Femur (tissue), 1 donor: ENCODE data around the gene ARID5A.
A peak's percentile ranks its signal among the peaks of the same experiment; 100 is the strongest.

Experiments used
- DNase-seq: peaks from one replicate; pipeline ENCODE4 v3.0.0-alpha.2; 2017

The ARID5A gene

DNA sequence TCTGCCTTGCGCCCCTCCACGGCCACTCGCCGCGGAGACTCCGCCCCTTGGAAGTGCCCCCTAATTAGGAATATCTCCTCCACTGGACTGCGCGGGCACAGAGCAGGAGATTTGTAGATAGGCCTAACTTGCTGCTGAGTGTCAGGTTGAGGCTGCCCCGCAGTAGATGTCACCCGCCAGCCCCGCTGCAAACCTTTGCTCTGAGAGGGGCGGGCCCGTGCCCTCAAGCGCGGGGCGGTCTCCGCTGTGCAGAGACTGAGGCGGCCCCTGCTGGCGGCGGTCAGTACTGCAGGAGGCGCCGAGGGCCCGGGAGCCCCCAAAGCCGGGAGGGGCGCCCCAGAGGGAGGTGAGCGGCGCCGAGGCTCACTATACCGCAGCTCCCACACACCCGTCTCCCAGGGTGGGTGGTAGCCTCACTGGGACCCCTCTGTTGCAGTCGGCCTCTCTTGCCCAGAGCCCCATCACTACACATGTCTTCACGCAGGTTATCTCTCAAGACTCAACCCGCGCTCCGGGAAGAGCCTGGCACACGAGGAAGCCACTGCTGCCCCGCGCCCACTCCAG lies 28.5 kb upstream of the ARID5A start:
- DNase-seq, result peak; percentile 74

DNA sequence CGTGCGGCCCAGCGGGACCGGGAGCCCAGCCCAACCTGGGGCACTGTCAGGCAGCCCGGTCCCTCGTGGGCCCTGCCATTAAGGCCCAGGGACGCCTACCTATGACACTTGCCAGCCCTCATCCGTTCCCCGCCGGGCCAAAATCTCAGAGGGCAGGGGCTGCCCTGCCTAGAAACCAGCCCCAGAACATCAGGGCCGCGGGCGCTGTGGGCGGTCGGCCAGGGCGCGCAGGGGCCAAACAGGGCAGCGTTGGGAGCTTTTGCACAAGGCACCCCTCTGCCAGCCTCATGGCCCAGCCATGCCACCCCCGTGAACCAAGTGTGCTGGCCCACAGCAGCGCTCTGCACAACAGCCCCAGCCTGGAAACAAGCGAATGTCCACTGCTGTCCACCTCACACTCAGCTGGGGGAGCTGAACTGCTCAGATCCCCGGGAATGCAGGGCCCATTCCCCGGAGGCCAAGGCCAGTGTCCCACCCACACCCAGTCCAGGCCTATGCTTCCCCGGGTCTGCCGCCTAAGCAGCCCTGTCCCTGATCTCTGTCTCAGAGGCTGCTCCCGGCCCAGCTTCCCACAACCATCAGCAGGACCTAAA lies 27.9 kb upstream of the ARID5A start:
- no peak for DNase-seq

DNA sequence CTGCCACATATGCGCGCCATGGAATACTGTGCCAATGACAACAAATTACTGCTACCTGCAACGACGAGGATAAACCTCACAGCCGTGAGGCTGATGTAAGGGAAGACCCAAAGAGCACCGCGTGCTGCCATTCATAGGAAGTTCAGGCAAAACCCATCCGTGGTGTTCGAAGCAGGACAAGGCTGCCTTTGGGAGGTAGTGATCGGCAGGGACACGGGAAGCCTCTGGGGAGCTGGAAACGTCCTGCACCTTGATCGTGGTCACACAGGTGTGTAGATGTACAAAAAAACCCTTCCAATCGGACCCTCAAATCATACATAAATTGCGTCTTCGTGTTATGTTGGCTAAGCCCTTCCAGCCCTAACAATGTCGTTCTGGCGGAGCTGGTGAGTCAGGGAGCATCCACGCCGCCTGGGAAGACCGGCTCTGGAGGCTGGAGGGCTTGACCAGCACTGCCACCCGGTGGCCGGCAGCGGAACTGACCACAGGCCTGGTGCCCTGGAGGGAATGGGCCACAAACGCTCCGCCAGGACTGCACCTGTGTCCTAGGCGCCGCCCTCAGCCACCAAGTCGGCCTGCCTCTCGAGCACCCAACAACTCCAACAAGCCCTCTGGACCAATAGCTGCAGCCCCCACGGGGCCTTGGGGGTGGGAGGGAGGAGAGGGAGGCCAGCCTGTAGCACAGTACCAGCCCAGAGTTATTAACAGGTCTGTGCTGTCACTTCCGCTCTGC lies 27.3 kb upstream of the ARID5A start:
- peak; percentile 88 for DNase-seq

DNA sequence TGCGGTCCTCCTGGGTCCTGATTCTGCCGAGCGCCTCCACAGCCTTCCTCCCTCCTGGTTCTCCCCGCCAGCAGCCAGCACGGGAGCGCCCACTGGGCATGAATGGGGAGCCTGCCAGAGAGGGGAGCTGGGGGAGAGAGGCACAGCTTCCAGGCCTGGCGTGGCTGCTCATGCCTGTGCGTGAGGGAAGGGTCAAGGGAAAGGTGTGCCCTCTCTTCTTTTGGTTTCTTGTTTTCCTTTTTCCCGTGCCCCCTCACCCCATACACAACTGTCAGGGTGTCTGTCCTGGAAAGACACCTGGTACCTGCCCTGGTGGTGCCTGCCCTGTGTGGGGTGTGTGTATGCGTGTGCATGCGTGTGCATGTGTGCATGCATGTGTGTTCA lies 26.7 kb upstream of the ARID5A start:
- no peak for DNase-seq

GRCh38 chr2:96510931-96511595 lies 25.5 kb upstream of the ARID5A start:
- no peak for DNase-seq

- no peak for DNase-seq
Measured at GRCh38 chr2:96511851-96512250, 24.7 kb upstream of the ARID5A start.

DNA sequence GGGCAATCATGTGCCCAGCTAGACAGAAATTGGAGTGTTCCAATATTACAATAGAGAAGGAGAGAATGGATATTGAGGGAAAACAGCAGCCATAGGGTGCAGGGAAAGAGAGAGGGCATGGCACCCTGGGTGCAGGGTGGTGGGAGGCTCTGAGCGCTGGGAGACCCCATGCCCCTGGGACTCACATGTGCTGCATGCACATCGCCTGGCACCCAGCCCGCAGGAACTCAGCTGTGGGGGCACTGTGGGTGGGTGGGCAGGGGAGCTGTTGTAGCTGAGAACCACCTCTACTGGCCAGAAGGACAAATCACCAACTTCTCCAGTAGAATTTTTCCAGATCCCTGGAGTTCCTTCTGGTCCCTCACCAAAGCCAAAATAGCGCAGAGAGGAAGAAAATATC lies 24.2 kb upstream of the ARID5A start:
- DNase-seq, result no peak

DNA sequence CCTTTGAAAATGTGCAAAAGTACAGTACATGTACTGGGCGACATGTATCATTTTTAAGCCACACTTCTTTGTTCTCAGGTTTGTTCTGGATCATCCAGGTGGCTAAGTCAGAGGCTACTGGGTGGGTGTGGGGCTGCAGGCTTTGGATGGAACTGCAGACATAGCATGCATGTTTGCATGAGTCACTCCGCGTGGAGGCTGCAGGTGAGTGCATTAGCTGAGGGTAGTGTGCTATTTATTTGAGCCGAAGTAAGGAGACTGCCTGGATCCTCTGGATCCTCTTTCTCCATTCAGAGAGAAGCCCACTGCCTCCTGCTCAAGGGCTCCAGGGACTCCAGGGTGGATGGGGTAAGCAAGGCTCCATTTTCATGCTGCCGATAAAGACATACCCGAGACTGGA lies 22.0 kb upstream of the ARID5A start:
- no peak for DNase-seq

GRCh38 chr2:96517079-96517478 lies 19.5 kb upstream of the ARID5A start:
- DNase-seq, result no peak

DNA sequence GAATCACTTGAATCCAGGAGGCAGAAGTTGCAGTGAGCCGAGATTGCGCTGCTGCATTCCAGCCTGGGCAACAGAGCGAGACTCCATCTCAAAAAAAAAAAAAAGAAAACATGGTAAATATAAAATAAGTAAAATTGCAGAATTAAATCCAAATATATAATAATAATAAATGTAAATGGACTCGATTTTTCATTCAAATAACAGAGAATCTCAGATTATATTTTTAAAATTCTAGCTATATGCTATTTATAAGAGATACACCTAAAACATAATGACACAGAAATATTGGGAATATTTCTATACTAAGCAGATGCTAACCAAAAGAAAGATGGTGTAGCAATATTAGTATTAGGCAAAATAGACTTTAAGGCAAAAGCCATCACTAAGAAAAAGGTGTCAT lies 16.3 kb upstream of the ARID5A start:
- DNase-seq, result no peak

GRCh38 chr2:96520697-96521096 lies 15.9 kb upstream of the ARID5A start:
- no peak for DNase-seq

DNA sequence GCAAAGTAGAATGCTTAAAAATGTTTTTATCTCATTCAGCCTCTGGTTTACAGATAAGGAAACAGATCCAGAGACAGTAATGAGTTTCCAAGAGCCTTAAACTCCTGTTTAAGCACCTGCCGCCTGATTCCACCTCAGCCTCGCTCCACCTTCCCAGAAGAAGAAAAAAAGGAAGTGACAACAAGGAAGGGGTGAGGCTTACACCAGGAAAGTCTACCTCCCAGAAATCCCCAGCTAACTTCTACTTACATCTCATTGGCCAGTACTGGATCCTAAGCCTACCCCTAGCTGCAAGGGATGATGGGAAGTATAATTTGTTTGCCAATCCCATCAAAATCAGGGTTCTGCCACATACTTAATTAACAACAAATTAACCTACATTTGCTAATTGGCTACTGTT lies 15.3 kb upstream of the ARID5A start:
- no peak for DNase-seq

DNA sequence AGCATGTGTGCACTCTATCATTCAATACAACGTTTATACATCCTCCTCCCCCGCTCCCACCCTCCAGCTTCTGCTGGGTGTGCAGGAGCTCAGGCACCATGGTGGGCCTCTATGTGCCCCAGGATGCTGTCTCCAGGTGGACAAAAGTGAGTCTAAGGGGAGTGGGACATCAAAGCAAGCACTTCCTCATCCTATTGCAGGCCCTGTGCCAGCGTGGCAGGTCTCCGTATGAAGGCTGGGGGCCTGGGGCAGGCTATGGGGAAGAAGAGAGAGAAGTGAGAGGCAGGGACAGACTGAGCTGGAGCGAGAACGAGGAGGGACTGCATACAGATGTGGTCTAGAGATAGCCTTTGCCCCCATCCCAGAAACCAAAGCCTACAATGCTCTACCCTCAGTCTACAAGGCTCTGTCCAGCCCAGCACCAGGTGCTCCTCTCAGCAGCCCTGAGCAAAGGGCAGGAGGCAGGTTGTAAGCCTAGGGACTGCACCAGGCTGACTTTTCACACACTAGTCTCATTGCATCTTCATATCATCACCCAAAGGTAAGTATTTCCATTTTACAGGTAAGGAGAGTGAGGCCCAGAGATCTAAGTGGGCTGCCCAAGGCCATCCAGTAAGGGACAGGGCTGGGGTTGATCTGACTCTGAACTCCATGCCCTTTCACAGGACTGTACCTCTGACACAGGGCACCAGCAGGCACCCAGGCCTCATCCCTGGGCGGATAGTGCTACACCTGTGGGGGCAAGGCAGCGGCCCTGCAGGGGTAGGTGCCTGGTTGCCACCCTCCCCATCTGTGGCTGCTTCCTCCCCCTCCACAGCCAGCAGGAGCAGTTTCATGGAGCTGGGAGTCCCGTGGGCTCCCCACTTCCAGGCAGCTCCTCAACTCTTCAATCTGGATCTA lies 14.0 kb upstream of the ARID5A start:
- DNase-seq, result peak; percentile 13

- DNase-seq, result peak; percentile 25
Measured at GRCh38 chr2:96523659-96524481, 12.7 kb upstream of the ARID5A start.

GRCh38 chr2:96524482-96525210 lies 11.9 kb upstream of the ARID5A start:
- DNase-seq, result peak; percentile 17

DNA sequence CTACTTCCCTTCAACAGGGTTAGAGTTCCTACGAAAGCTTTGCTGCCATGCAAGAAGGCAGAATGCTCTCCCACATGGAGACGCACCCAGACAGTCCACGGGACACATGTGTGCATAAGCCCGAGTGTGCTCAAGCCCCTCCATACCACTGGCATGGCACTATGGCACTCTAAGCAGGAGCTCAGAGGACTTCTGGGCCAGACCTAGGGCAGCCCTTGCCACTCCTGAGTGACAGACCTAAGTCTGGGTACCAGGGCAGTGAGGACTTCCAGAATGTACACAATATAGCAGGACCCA lies 11.4 kb upstream of the ARID5A start:
- peak; percentile 15 for DNase-seq

GRCh38 chr2:96526101-96526591 lies 10.4 kb upstream of the ARID5A start:
- DNase-seq, result peak; percentile 16

DNA sequence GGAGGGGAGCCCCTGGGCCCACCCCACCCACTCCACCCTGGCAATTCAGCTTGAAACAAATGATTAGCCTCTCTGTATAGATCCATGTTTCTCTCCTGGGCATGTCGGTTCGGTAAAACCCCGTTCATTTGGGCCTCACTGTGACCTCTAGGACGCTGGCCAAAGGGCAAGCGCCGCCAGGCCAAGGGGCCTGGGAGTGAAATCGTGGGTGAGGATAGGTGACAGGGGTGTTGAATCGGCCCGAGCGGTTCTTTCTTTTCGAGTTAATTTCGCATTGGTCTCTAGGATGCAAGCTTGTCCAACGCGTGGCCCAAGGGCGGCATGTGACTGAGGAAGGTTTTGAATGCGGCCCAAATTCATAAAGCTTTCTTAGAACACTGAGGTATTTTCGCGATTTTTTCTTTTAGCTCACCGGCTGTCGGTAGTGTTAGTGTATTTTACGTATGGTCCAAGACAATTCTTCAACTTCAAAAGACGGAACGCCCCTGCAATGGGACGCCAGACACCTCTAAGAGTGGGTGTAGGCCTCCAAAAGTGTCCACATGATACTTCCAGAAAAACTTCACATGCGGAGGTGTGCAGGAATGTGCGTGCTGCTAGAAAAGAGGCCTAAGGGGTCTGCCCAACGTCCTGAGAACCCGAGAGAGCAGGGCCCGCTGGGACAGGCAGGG lies 9.8 kb upstream of the ARID5A start:
- peak; percentile 21 for DNase-seq

GRCh38 chr2:96527286-96528005 lies 9.1 kb upstream of the ARID5A start:
- peak; percentile 73 for DNase-seq
